Mesothelial cell of epicardium (in vitro differentiated cells): ENCODE data around the gene SRRT. TPM values are rescaled to one million over a fixed set of nuclear protein-coding genes. Genes with fewer than 3 reads are reported as not detected.

ENCODE experiments used
- DNase-seq, 2 experiments: peaks; one replicate each; pipeline ENCODE4 v3.0.0; 2021; ENCODE audit warnings: low spot score in 2 of 2; ENCODE audit not compliant: unreplicated experiment in 2 of 2
- H3K27ac Mint-ChIP-seq: 2 replicates; pipeline ENCODE4 v1.8.0; 2021; ENCODE audit warnings: mixed read lengths
- H3K27me3 Mint-ChIP-seq: 2 replicates; pipeline ENCODE4 v1.8.0; 2021; ENCODE audit warnings: low read depth, mixed read lengths
- H3K36me3 Mint-ChIP-seq: 2 replicates; pipeline ENCODE4 v1.8.0; 2021; ENCODE audit warnings: mixed read lengths
- H3K4me1 Mint-ChIP-seq: 2 replicates; pipeline ENCODE4 v1.8.0; 2021; ENCODE audit warnings: mixed read lengths
- H3K4me3 Mint-ChIP-seq: 2 replicates; pipeline ENCODE4 v1.8.0; 2021; ENCODE audit warnings: mild to moderate bottlenecking, moderate library complexity, mixed read lengths
- H3K9me3 Mint-ChIP-seq: 2 replicates; pipeline ENCODE4 v1.8.0; 2021; ENCODE audit warnings: mixed read lengths
- total RNA-seq: library from RNA; stranded (reverse); gene quantifications from 3 replicates; pipeline ENCODE4 v1.2.1, GENCODE V29; 2021
- TF ChIP-seq, protein P1 (sequence below): fragments of 200-600 bp; sonication (generic); IDR thresholded peaks from one replicate; pipeline ENCODE4 v1.5.0; 2021; ENCODE audit warnings: antibody characterized with exemption; ENCODE audit not compliant: unreplicated experiment

SRRT gene
- total RNA-seq, 1 donor from 2014 or later = 240 TPM

DNA sequence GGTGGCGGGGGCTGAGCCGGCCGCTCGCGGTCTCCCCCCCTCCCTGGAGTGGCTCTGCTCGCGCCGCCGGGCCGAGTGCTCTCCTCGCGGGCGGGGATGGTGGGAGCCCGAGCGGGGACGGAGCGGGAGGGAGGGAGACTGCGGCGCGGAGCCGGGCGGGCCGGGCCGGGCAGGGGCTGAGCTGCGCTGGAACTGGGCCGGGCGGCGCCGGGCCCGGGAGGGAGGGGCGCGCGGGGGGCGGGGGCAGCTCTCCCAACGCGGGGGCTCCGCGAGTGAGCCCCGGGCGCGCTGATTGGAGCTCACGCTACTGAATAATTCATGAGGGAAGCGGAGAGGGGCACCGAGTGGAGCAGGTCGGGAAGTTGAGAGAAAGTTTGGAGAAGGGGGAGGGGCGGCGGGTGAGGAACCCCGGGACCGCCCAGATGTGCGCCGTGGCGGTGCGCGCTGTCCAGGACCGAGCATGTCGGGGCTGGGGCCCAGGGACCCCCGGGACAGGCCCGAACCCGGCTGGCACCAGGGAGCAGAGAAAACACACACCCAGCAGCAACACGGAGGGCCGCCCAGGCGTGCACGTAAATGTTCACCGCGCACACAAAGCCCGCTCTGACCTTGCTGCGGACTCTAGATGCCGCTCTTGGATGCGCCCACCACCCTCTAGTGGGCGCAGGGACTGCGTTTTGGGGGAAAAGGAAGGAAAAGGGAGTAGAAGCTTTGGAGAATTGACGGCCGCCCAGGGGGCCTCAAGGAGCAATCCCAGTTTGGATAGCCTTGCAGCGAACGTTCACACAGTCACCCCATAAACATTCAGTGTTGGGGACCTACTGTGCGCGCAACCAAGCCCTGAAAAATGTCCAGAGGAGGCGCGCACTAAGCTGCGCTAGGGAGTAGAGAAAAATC is 47.3 kb upstream of the SRRT start, which contains the start of gene EPHB4:
Gene EPHB4, minus strand, starts transcription at position 194 of the 897 bp plus-strand sequence. CDS start 493 bp downstream, outside the sequence.
- TF ChIP-seq, protein P1, sequence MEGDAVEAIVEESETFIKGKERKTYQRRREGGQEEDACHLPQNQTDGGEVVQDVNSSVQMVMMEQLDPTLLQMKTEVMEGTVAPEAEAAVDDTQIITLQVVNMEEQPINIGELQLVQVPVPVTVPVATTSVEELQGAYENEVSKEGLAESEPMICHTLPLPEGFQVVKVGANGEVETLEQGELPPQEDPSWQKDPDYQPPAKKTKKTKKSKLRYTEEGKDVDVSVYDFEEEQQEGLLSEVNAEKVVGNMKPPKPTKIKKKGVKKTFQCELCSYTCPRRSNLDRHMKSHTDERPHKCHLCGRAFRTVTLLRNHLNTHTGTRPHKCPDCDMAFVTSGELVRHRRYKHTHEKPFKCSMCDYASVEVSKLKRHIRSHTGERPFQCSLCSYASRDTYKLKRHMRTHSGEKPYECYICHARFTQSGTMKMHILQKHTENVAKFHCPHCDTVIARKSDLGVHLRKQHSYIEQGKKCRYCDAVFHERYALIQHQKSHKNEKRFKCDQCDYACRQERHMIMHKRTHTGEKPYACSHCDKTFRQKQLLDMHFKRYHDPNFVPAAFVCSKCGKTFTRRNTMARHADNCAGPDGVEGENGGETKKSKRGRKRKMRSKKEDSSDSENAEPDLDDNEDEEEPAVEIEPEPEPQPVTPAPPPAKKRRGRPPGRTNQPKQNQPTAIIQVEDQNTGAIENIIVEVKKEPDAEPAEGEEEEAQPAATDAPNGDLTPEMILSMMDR = no peak
- no peaks in the 10 kb centered on the region for H3K27me3 Mint-ChIP-seq
- peak within 1 kb of the TSS; percentile 96 for H3K27ac Mint-ChIP-seq
- H3K4me3 Mint-ChIP-seq = peak within 1 kb of the TSS; percentile 97
- DNase-seq = peak; percentile 74 to 83
- peaks cover 2% of the 10 kb centered on the region for H3K36me3 Mint-ChIP-seq
- H3K9me3 Mint-ChIP-seq = no peaks in the 10 kb centered on the region
- H3K4me1 Mint-ChIP-seq = peaks cover 36% of the 10 kb centered on the region

DNA sequence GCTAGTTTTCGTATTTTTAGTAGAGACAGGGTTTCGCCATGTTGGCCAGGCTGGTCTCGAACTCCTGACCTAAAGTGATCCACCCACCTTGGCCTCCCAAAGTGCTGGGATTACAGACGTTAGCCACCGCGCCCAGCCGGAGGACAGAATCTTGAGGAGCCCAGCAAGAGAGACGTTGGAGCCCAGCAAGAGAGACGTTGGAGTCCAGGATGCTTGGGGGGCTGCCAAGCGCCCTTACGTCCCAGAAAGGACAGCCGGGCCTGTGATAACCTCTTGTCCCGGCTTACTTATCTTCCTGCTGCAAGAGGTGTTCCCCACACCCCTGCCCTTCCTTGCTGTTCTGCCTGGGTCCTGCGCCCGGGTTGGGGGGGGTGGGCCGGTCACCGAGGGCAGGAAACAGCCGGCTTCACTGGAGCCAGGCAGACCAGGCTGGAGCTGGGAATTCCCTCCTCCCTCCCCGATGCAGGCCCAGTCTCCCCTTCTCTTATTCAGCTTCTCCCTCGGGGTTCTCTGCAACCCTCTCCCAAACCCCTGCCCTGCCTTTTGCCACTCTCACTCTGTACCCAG is 45.7 kb upstream of the SRRT start:
- no peak for DNase-seq
- Mint-ChIP-seq H3K4me1 (peaks cover 30% of the 10 kb centered on the region), H3K27ac (peak overlapping the region; percentile 61), H3K27me3 (no peaks in the 10 kb centered on the region), H3K4me3 (peak overlapping the region; percentile 96), H3K36me3 (no peaks in the 10 kb centered on the region), H3K9me3 (no peaks in the 10 kb centered on the region)
- TF ChIP-seq, protein P1 = no peak

DNA sequence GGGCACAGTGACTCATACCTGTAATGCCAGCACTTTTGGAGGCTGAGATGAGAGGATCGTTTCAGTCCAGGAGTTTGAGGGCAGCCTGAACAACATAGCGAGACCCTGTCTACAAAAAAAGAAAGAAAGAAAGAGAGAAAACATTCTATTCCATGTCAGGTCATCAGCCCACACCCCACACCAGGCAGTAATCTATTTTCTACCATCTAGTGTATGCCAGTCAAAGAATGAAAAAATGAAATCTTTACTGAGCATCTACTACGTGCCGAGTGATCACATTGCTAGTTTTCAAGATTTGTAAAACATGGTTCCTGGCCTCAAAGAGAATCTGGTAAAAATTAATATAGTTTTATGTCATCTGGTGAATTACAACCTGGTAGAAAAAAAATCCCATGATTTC is 44.5 kb upstream of the SRRT start:
- H3K36me3 Mint-ChIP-seq = no peaks in the 10 kb centered on the region
- DNase-seq = no peak
- H3K9me3 Mint-ChIP-seq = no peaks in the 10 kb centered on the region
- H3K4me1 Mint-ChIP-seq = peaks cover 21% of the 10 kb centered on the region
- H3K4me3 Mint-ChIP-seq = no peak overlapping the region
- H3K27ac Mint-ChIP-seq = peak overlapping the region; percentile 5
- TF ChIP-seq, protein P1 = no peak
- H3K27me3 Mint-ChIP-seq = no peaks in the 10 kb centered on the region

DNA sequence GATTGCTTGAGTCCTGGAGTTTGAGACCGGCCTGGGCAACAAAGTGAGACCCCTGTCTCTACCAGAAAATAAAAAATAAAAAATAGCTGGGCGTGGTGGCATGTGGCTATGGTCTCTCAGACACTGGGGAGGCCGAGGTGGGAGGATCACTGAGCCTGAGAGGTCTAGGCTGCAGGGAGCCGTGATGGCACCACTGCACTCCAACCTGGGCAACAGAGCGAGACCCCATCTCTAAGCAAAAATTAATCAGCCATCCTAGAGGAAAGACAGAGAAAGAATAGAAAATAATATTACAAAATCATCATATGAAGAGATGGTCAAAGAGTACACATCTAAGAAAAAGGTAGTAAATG is 42.6 kb upstream of the SRRT start:
- no peaks in the 10 kb centered on the region for H3K36me3 Mint-ChIP-seq
- TF ChIP-seq, protein P1 = no peak
- DNase-seq = no peak
- H3K27me3 Mint-ChIP-seq = no peaks in the 10 kb centered on the region
- peaks cover 29% of the 10 kb centered on the region for H3K4me1 Mint-ChIP-seq
- H3K9me3 Mint-ChIP-seq = no peaks in the 10 kb centered on the region
- H3K4me3 Mint-ChIP-seq = no peak overlapping the region
- H3K27ac Mint-ChIP-seq = no peak overlapping the region

DNA sequence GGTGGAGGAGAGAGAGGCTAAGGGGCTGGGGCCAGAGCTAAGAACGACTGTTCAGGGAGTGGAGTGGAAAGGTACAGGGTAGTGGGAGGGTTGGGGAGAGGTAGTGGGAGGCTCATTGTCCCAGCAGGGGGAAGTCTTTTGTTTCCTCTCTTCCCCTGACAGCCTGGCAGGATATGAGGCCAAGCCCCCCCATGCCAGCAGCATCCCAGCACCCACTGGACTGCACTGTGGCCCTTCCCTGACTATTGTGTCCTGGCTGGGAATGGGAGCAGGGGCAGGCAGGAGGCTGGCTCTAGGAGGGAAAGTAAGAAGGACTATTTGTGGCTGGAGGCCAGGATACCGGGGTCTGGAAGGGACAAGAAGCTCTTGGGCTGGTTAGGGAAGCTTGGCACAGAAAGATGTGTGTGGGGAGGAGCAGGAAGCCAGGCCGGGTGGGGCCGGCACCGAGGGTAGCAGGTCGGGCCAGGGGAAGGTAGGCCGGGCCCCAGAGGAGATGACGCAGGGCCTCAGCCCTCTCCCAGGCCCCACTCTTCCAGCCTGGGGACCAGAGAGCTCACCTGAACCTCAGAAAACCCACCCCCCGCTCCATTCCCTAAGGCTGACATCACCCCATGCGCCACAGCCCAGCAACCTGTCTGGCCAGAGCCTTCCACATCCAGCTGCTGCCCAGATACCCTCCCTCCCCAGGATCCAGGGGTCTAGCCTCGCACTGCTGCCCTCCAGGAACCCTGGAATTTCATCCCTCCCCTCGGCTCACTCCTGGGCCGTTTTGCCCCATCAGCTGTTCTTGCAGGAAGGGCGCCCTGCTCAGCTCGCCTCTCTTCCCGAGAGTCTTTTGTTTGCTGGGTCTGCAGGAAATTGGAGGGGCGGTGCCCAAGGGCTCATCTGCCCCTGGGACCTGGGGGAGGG is 38.7 kb upstream of the SRRT start:
- no peaks in the 10 kb centered on the region for H3K9me3 Mint-ChIP-seq
- TF ChIP-seq, protein P1 = no peak
- H3K4me3 Mint-ChIP-seq = peak overlapping the region; percentile 41
- H3K36me3 Mint-ChIP-seq = no peaks in the 10 kb centered on the region
- H3K27me3 Mint-ChIP-seq = no peaks in the 10 kb centered on the region
- peaks cover 29% of the 10 kb centered on the region for H3K4me1 Mint-ChIP-seq
- DNase-seq = peak in 1 of 2 experiments; percentile 66
- peak overlapping the region; percentile 98 for H3K27ac Mint-ChIP-seq
